GM12801 (cell line): ENCODE results near the gene APOOL.

Experiments
- TF ChIP-seq, protein P1 (sequence below): IDR thresholded peaks from one replicate; pipeline ENCODE4 v1.5.1; 2011; ENCODE audit warnings: control low read depth; ENCODE audit not compliant: insufficient read length; ENCODE audit errors: extremely low read depth

Gene APOOL

DNA sequence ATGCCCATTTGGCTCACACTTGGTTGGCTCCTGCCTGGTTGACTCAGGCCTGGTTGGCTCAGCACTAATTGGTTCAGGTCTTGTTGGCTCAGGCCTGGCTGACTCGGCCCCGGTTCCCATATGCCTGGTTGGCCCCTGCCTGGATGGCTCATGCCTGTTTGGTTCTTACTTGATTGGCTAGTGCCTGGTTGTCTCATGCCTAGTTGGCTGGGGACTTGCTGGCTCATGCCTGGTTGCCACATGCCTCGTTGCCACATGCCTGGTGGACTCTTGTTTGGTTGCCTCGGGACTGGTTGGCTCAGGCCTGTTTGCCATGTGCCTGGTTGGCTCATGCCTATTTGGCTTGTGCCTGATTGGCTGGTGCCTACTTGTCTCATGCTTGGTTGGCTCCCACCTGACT, 103.7 kb downstream of the APOOL start:
- TF ChIP-seq, protein P1, sequence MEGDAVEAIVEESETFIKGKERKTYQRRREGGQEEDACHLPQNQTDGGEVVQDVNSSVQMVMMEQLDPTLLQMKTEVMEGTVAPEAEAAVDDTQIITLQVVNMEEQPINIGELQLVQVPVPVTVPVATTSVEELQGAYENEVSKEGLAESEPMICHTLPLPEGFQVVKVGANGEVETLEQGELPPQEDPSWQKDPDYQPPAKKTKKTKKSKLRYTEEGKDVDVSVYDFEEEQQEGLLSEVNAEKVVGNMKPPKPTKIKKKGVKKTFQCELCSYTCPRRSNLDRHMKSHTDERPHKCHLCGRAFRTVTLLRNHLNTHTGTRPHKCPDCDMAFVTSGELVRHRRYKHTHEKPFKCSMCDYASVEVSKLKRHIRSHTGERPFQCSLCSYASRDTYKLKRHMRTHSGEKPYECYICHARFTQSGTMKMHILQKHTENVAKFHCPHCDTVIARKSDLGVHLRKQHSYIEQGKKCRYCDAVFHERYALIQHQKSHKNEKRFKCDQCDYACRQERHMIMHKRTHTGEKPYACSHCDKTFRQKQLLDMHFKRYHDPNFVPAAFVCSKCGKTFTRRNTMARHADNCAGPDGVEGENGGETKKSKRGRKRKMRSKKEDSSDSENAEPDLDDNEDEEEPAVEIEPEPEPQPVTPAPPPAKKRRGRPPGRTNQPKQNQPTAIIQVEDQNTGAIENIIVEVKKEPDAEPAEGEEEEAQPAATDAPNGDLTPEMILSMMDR = no peak

DNA sequence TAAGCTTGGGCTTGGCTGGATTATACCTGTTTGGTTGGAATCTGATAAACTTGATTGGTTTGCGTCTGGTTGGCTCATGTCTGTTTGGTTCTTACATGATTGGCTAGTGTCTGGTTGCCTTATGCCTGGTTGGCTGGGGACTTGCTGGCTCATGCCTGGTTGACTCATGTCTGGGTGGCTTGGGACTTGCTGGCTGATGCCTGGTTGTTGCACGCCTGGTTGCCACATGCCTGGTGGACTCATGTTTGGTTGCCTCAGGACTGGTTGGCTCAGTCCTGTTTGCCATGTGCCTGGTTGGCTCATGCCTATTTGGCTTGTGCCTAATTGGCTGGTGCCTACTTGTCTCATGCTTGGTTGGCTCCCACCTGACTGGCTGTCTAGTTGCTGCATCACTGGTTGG, 104.5 kb downstream of the APOOL start:
- TF ChIP-seq, protein P1 = no peak

DNA sequence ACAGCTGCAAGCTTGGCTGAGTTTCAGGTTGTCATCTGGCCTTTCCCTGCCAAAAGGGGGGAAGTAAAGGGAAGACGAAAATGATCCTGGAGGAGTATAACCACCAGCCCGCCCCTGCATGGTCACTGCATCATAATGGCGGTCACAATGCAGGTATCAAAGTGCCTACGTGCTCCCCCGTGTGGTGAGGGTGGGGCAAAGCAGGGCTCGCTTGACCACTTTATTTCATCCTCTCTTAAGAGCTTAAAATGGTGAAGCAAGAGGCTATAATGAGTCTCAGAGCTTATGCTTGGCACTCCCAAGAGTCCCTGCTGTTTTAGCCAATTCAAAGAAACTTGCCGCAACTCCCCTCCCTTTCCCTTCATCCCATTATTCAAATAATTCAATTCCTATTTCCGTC, 105.6 kb downstream of the APOOL start:
- TF ChIP-seq, protein P1 = no peak

DNA sequence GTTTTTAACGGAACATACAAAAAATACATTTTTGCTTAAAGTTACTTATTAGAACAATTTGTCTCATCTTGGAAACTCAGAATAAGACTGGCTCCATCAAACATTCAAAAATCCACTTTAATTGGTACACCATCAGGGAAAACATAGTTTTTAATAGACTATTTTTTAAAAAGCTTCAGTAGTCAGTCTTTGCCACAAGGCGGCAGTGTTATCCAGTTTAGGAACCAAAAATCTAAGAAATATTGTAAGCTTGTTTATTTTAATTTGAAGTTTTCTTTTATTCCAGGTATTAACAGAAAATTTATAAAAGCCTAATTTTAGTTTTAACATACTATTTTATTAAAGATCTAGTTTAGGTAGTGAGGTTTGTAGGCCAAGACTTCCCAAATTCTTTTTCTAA, 107.7 kb downstream of the APOOL start:
- TF ChIP-seq, protein P1 = no peak

DNA sequence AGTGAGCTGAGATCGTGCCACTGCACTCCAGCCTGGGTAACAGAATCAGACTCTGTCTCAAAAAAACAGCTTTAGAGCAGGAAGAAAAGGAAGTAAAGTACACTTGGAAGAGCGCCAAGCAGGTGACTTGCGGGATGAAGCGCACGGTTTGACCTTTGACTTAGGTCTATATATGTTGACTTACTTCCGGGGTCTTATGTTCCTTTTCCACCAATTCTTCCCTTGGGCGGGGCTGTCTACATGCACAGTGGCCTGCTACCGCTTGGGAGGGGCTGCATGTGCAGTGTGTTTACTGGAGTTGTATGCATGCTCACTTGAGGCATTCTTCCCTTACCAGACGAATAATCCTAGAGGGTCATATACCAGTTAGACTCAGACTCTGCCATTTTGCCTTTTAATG, 108.6 kb downstream of the APOOL start:
- TF ChIP-seq, protein P1 = no peak

DNA sequence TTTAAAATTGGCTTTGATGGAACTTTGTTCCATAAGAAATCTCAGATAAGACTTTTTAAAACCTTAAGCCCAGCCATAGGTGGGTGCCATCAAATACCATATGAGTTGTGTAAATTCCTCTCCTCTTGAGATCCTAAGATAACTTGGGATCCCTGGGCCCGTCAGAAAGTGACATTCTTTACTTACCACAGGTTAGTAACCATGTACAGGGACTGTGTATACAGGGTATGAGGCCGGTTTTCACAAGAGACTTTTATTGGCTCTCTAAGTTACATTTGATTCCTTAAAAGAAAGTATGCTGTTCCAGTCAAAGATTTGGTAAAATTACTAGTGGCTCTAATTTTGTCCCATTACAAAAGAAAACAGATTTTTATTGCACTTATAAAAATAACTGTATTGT, 110.1 kb downstream of the APOOL start:
- TF ChIP-seq, protein P1 = no peak

DNA sequence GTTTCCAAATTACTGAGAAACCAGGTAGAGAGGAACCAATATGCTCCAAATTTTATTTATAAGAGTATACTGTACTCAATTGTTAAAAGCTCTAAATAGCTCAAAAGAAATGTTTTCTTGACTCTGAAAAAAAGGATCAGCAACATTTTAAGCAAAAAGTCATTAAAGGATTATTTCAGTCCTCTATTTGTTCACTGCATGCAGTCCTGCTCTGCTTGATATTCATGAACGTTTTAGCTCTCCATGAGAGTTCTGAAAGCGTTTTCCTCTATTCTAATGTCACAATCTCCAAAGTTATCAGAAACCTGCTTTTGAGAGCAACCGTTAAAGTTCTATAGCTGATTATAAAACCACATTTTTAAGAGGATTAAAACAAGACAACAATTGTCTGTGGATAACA, 110.5 kb downstream of the APOOL start:
- TF ChIP-seq, protein P1 = no peak

DNA sequence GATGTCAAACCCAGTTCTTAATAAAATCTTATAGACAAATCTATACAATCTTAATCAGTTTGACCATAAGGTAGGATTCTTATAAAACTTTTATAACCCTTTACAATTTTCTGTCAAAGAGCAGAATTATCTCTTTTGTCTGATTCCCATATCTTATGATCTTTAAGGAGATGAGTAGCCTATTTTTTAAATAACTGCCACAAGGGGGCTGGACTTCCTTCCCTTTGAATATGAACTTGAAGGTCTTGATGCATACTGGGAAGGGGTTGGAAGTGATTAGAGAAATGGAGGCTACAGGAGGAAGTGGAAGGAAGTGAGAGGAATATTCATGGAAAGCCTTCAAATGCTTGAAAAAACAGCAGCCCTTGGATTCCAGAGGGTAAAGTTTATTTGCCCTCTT, 111.1 kb downstream of the APOOL start:
- TF ChIP-seq, protein P1 = no peak
